Activated CD8-positive, alpha-beta T cell treated with anti-CD3 and anti-CD28 coated beads for 36 hours (primary cell): ENCODE data around the gene PKIG. TPM values are rescaled to one million over a fixed set of nuclear protein-coding genes. Genes with fewer than 3 reads are reported as not detected.

Source experiments
- ATAC-seq: fragments of 200-7000 bp; cut with Tn5 transposase; one replicate; pipeline ENCODE4 v1.10.0; 2021; ENCODE audit warnings: mild to moderate bottlenecking, moderate library complexity
- CTCF ChIA-PET: fragments of 350-600 bp; sonication (Branson Sonifier 250); formaldehyde crosslinking; loops from one replicate; lab custom pipeline; 2021; ENCODE audit warnings: antibody characterized with exemption; lab: Charles Lee
- POLR2A ChIA-PET: fragments of 350-600 bp; sonication (Branson Sonifier 250); formaldehyde crosslinking; loops from one replicate; lab custom pipeline; 2021; ENCODE audit warnings: antibody characterized with exemption; lab: Charles Lee
- DNase-seq: peaks from one replicate; pipeline ENCODE4 v3.0.0-alpha.2; 2020
- H3K27ac Mint-ChIP-seq: one replicate; pipeline ENCODE4 v1.8.0; 2021; ENCODE audit warnings: mild to moderate bottlenecking, mixed read lengths
- H3K27me3 Mint-ChIP-seq: one replicate; pipeline ENCODE4 v1.8.0; 2021; ENCODE audit warnings: mixed read lengths
- H3K36me3 Mint-ChIP-seq: one replicate; pipeline ENCODE4 v1.8.0; 2021; ENCODE audit warnings: low read depth, mixed read lengths
- H3K4me1 Mint-ChIP-seq: one replicate; pipeline ENCODE4 v1.8.0; 2021; ENCODE audit warnings: low read depth, mixed read lengths
- H3K4me3 Mint-ChIP-seq: one replicate; pipeline ENCODE4 v1.8.0; 2021; ENCODE audit warnings: mild to moderate bottlenecking, moderate library complexity, mixed read lengths
- H3K9me3 Mint-ChIP-seq: one replicate; pipeline ENCODE4 v1.8.0; 2021; ENCODE audit warnings: mixed read lengths
- CTCF ChIP-seq: fragments of 200-600 bp; IDR thresholded peaks from one replicate; pipeline ENCODE4 v1.8.0; 2022; ENCODE audit warnings: antibody characterized with exemption, mild to moderate bottlenecking
- intact Hi-C: fragments of 100-400 bp; cut with micrococcal nuclease; formaldehyde crosslinking; loops from one replicate; pipeline ENCODE4 v1.10.0; 2022
- total RNA-seq, 2 experiments: library from RNA; stranded (reverse); gene quantifications; one replicate each; pipeline ENCODE4 v1.2.3, GENCODE V29; 2021

PKIG gene
- total RNA-seq, 2 experiments from 2014 or later: 4.8 TPM

- no peak overlapping the region for H3K27ac Mint-ChIP-seq
- POLR2A ChIA-PET: no interaction called here
- no peak for ATAC-seq
- H3K9me3 Mint-ChIP-seq: no peaks in the 10 kb centered on the region
- intact Hi-C loops: no loop called here
- no peak for DNase-seq
- H3K4me1 Mint-ChIP-seq: peaks cover under 1% of the 10 kb centered on the region
- H3K4me3 Mint-ChIP-seq: no peak overlapping the region
- H3K36me3 Mint-ChIP-seq: no peaks in the 10 kb centered on the region
- no peaks in the 10 kb centered on the region for H3K27me3 Mint-ChIP-seq
- CTCF ChIA-PET: no interaction called here
- no peak for TF ChIP-seq CTCF
These were observed 35.0 kb upstream of the PKIG start for GRCh38 chr20:44547419-44547818.

DNA sequence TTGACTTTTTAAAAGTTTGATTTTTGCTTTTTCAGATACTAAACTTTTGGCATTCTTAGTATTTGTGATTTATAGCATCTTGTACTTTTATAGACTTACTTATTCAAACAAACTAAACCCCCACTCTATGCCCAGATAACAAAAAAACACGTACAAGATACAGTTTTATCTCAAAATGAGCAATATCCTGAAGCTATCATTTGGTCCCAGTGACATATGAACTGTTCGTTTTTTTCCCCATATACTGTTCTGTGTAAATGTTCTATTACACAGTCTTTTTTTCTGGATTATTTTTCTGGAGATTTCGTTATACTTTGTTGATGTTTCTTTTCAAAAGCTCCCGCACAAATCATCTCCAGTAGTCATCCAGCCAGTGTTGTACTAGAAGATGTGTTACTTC is 33.3 kb upstream of the PKIG start:
- DNase-seq (no peak), ATAC-seq (no peak)
- Mint-ChIP-seq H3K36me3 (no peaks in the 10 kb centered on the region), H3K4me3 (no peak overlapping the region), H3K27me3 (no peaks in the 10 kb centered on the region), H3K27ac (no peak overlapping the region), H3K4me1 (peaks cover 14% of the 10 kb centered on the region), H3K9me3 (no peaks in the 10 kb centered on the region)
- ChIA-PET POLR2A (interaction anchor here (0.7 to 1.0 kb wide), 2 partner anchors 29 to 41 kb away, joined by 3 read pairs; no protein-coding TSS in a partner anchor), CTCF (interaction anchor here (1.0 to 1.1 kb wide), 2 partner anchors 9 to 27 kb away, joined by 3 to 4 read pairs; partner anchors contain the start of gene SERINC3)
- intact Hi-C loops: no loop called here
- TF ChIP-seq CTCF: no peak

DNA sequence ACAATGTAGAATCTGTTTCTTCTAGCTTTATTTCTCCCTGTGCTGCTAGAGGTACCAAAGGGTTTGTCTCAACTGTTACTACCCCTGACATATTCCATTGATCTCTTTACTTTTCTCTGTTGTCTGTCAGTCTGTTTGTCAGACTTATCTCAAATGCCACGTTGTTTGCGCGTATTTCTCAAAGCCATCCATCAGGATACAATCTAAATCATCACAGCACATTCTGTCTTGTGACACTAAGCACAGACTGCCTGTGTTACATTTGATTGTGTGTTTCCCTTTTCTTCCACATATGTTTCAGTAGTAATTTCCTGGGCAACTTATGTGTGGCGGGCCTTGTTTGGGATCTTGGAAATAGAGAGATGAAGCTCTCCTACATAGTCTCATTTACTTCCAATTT is 30.3 kb upstream of the PKIG start:
- no peak for TF ChIP-seq CTCF
- DNase-seq: no peak
- Mint-ChIP-seq H3K27me3 (no peaks in the 10 kb centered on the region), H3K36me3 (no peaks in the 10 kb centered on the region), H3K4me1 (peaks cover 14% of the 10 kb centered on the region), H3K27ac (no peak overlapping the region), H3K4me3 (no peak overlapping the region), H3K9me3 (no peaks in the 10 kb centered on the region)
- ChIA-PET POLR2A (interaction anchor here (0.9 kb wide), 1 partner anchor 112 kb away, joined by 3 read pairs; no protein-coding TSS in a partner anchor), CTCF (interaction anchor here (1.0 to 1.9 kb wide), 3 partner anchors 13 to 58 kb away, joined by 3 to 6 read pairs (median 3); no protein-coding TSS in a partner anchor)
- ATAC-seq: no peak
- intact Hi-C loops: no loop called here

- no peaks in the 10 kb centered on the region for H3K9me3 Mint-ChIP-seq
- H3K36me3 Mint-ChIP-seq: no peaks in the 10 kb centered on the region
- DNase-seq (no peak), ATAC-seq (no peak)
- intact Hi-C loops: no loop called here
- no peak overlapping the region for H3K4me3 Mint-ChIP-seq
- H3K4me1 Mint-ChIP-seq: peaks cover 14% of the 10 kb centered on the region
- ChIA-PET POLR2A (interaction anchor here (0.9 kb wide), 1 partner anchor 113 kb away, joined by 3 read pairs; no protein-coding TSS in a partner anchor), CTCF (interaction anchor here (1.0 to 1.9 kb wide), 3 partner anchors 13 to 58 kb away, joined by 3 to 6 read pairs (median 3); no protein-coding TSS in a partner anchor)
- TF ChIP-seq CTCF: no peak
- H3K27ac Mint-ChIP-seq: no peak overlapping the region
- no peaks in the 10 kb centered on the region for H3K27me3 Mint-ChIP-seq
These were observed 29.8 kb upstream of the PKIG start for GRCh38 chr20:44552568-44552949.
